PFSK-1 (cell line): ENCODE measurements around the gene RASGRF2.

ENCODE experiments used
- FOXP2 ChIP-seq: optimal IDR thresholded peaks from 2 replicates; pipeline ENCODE3; 2011; ENCODE audit warnings: borderline replicate concordance, control low read depth, inconsistent platforms; ENCODE audit not compliant: insufficient read depth; ENCODE audit errors: extremely low read length, extremely low read depth
- POLR2AphosphoS5 ChIP-seq: IDR thresholded peaks from 2 replicates; pipeline ENCODE4 v1.6.1; 2012; ENCODE audit warnings: low read depth, mild to moderate bottlenecking, control low read depth, low read length, moderate library complexity
- REST ChIP-seq, 2 experiments: IDR thresholded peaks; 2 replicates each; pipeline versions ENCODE4 v1.6.1 to v1.8.0; 2011 to 2012; ENCODE audit warnings: low read depth in 2 of 2, low read length in 2 of 2, control low read depth in 1 of 2, inconsistent platforms in 1 of 2, mild to moderate bottlenecking in 1 of 2, moderate library complexity in 1 of 2; ENCODE audit not compliant: insufficient read depth in 1 of 2
- SIN3A ChIP-seq: IDR thresholded peaks from 2 replicates; pipeline ENCODE4 v1.6.1; 2012; ENCODE audit warnings: mild to moderate bottlenecking, low read length, moderate library complexity, borderline replicate concordance; ENCODE audit not compliant: insufficient read depth
- TAF1 ChIP-seq: IDR thresholded peaks from 2 replicates; pipeline ENCODE4 v1.6.1; 2012; ENCODE audit warnings: low read length, control low read depth, borderline replicate concordance; ENCODE audit not compliant: insufficient read depth

The RASGRF2 gene

GRCh38 chr5:81080809-81081460 is 120.8 kb downstream of the RASGRF2 start:
- TF ChIP-seq REST (IDR thresholded peaks at IDR 0.05; ENCODE audit: insufficient read depth in 1 of 2, low read depth in 2 of 2, low read length in 2 of 2) (no peak), SIN3A (no peak), POLR2AphosphoS5 (no peak), TAF1 (no peak), FOXP2 (no peak)

- TF ChIP-seq TAF1 (no peak), POLR2AphosphoS5 (no peak), SIN3A (no peak), FOXP2 (no peak), REST (IDR thresholded peaks at IDR 0.05; ENCODE audit: insufficient read depth in 1 of 2, low read depth in 2 of 2, low read length in 2 of 2) (no peak)
These were observed 121.3 kb downstream of the RASGRF2 start for GRCh38 chr5:81081461-81081835.

GRCh38 chr5:81086881-81087281 is 126.7 kb downstream of the RASGRF2 start:
- TF ChIP-seq SIN3A = no peak
- no peak for TF ChIP-seq TAF1
- TF ChIP-seq FOXP2 = no peak
- TF ChIP-seq REST (IDR thresholded peaks at IDR 0.05; ENCODE audit: insufficient read depth in 1 of 2, low read depth in 2 of 2, low read length in 2 of 2) = no peak
- no peak for TF ChIP-seq POLR2AphosphoS5

GRCh38 chr5:81091199-81091598 is 131.0 kb downstream of the RASGRF2 start:
- TF ChIP-seq FOXP2 = no peak
- TF ChIP-seq POLR2AphosphoS5 = no peak
- TF ChIP-seq SIN3A = no peak
- no peak for TF ChIP-seq TAF1
- no peak for TF ChIP-seq REST (IDR thresholded peaks at IDR 0.05; ENCODE audit: insufficient read depth in 1 of 2, low read depth in 2 of 2, low read length in 2 of 2)
